GM13976 (cell line): ENCODE data around the gene PLPP7.

Source experiments
- DNase-seq: peaks from one replicate; pipeline ENCODE4 v3.0.0; 2012; ENCODE audit warnings: low spot score
- in situ Hi-C: fragments of 300-500 bp; cut with MboI; formaldehyde crosslinking; loops from one replicate; pipeline ENCODE4 v1.12.0; 2022; ENCODE audit warnings: low sequenced_read_pairs, mixed read lengths, inconsistent platforms; ENCODE audit not compliant: unreplicated experiment
- TF ChIP-seq, protein P1 (sequence below): IDR thresholded peaks from 2 replicates; pipeline ENCODE4 v1.5.1; 2012; ENCODE audit warnings: borderline replicate concordance, mild to moderate bottlenecking; ENCODE audit not compliant: insufficient read depth; ENCODE audit errors: extremely low read depth, missing control alignments, control extremely low read depth

The PLPP7 gene

DNA sequence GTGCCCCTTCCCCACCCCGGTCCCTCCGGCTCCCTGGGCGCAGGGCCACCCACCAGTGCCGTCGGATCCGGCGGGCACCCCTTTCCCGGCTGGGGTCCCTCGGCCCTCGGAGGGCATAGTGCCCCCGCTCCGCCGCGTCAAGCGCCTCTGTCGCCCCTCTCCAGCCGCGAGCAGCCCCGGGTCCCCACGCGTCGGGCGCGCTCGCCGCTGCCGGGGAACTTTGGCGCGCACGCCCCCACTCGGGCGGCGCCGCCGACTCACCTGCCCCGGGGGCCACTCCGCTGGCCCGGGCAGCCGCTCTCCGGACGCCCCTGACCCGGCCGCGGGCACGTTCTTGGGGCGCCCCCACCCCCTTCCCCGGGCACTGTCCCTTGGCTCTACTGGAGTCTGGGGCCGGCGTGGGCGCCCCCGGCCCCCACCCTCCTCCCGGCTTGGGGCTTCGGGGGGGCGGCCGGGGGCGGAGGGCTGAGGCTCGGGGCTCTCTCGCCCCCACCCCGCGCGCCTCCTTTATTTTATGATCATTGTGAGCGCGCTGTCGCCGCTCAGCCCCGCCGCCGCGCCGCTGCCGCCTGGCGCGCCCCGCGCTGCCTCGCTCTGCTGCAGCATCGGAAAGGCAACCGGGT is 12.1 kb upstream of the PLPP7 start:
- DNase-seq = peak; percentile 61
- in situ Hi-C loops = no loop called here

DNA sequence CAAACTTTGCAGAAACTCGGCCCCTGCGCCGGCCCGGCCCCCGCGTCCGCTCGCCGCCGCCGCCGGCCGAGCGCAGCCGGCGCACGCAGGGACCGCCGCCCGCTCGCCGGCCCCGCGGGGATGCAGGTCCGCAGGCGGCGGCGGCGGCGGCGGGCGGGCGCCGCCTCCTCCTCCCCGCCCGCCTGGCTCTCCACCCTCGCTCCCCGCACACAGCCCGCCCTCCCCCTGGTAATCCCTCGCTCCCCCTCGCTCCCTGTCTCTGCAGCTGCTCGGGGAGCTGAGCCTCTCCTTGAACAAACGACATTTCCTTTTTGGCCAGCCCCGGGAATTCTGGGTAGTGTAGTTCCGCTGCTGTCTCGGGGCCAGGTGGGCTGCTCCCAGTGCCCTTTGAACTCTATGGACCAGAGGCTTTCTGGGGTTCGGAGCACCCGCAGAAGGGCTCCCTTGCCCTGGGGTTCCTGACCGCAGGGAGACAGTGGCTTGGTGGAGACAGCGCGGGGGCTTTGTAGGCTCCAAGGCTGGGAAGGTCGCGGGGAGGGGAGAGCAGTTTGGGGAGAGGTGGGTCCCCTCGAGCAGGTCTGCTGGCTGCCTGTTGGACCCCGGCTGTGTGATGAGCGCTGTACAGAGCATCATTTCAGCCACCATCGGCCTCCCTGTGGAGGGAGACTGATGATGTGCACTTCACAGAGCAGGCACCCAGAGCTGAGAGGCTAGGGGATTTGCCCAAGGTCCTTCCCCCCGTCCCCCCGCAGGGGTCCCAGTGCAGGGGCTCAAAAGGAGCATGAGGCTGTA is 11.4 kb upstream of the PLPP7 start:
- TF ChIP-seq, protein P1, sequence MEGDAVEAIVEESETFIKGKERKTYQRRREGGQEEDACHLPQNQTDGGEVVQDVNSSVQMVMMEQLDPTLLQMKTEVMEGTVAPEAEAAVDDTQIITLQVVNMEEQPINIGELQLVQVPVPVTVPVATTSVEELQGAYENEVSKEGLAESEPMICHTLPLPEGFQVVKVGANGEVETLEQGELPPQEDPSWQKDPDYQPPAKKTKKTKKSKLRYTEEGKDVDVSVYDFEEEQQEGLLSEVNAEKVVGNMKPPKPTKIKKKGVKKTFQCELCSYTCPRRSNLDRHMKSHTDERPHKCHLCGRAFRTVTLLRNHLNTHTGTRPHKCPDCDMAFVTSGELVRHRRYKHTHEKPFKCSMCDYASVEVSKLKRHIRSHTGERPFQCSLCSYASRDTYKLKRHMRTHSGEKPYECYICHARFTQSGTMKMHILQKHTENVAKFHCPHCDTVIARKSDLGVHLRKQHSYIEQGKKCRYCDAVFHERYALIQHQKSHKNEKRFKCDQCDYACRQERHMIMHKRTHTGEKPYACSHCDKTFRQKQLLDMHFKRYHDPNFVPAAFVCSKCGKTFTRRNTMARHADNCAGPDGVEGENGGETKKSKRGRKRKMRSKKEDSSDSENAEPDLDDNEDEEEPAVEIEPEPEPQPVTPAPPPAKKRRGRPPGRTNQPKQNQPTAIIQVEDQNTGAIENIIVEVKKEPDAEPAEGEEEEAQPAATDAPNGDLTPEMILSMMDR = no peak
- in situ Hi-C loops = no loop called here

More for the DNA sequence above, 12.1 kb upstream of the PLPP7 start:
- TF ChIP-seq, protein P1 = peak; percentile 15

DNA sequence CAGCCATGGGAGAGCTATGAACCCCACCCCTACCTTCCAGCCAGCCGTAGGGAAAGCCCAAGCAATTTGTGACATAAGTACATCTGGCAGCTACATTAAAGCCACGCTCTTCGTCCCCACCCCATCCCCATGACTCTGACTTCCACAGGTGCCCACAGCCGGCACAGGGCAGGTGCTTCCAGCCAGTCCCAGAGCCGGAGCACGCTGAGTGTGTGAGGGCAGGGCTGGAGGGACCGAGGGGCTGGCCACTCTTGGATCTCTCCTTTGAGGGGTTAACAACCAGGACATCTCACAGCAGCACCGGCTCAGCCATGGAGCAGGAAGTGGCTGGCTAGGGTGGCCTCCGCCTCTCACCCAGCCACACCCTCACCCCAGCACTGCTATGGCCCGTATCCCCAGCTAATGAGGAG is 10.8 kb upstream of the PLPP7 start:
- in situ Hi-C loops = no loop called here
- TF ChIP-seq, protein P1 = no peak
- DNase-seq = no peak

More for the DNA sequence above, 11.4 kb upstream of the PLPP7 start:
- peak; percentile 91 for DNase-seq

DNA sequence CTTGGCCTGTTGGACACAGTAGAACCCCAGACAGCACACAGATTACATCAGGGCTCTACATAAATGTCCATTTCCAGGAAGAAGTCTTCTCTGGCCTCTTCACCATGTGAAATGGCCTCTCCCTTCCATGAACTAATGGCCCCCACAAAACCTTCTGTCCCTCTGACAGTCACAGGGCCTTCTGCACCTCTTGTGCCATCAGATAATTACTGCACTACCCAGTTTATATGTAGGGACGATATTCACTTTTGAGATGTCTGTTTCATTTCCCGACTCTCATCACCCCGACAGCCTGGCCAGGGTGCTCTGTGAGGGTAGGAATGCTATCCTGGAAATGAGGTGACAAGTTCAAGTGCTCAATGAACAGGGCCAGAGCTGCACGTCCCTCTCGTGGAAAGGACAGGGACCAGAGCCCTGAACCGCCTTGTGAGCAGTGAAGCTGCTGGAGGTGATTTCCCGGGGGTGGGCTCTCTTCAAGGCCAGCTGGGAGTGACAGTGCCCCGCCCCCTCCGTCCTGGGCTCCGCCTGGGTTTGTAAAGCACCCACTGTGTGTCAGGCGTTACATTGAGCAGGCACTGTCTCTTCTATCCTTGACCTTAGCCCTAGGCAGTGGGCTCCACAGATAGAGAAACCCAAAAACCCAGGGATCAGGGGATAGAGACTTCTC is 10.2 kb upstream of the PLPP7 start:
- TF ChIP-seq, protein P1 = no peak
- in situ Hi-C loops = no loop called here
- DNase-seq = no peak

DNA sequence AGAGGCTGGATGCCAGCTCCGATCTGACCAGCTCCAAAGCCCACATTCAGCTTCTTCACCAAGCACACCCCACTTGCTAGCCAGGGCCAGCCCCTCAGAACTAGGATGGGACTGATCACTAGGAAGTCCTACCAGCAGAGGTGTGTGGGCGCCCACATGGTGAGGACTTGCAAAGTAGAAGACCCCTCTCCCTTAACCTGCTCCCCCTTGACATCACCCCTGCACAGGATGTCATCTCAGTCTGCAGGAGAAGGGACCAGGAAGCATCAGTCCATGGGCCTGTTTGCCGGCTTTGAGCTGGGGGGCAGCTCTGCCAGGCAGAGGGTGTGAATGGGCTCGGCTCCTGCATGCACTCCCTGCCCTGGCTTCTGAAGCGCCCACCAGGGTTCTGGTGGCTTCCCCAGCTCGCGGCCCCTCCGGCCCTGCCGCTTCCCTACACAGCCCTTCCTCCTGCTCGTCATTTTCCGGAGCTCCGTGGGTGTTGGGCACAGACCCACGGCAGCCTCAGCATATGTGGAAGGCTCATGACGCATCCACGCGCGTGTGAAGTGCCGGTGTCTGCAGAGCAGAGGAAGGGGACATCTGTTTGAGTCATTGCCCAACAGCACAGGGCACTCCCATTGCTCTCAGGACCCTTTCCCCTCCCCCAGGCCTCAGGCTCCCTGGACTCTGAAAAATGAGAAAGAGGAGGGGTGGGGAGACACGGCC is 9.5 kb upstream of the PLPP7 start:
- in situ Hi-C loops = no loop called here
- TF ChIP-seq, protein P1 = no peak
- DNase-seq = no peak

DNA sequence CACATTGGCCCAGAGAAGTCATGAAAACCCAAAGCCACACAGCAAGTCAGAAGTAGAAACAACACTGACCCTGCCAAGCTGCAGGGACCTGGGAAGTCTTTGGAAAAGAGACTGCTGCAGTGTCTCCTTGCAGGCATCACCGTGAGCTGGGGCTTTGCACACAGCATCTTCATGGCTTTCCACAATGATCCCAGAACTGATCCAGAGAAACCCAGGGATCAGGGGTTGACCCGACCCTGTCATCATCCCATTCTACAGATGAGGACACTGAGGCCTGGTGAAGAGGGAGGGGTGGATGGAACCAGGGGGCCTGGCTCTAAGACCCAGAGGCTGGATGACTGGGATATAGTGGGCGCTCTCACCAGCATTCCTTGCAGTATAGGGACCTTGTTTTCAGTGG is 8.9 kb upstream of the PLPP7 start:
- TF ChIP-seq, protein P1 = no peak
- in situ Hi-C loops = no loop called here
- DNase-seq = no peak
